HepG2 (cell line): ENCODE data around the gene ROMO1. TPM values are rescaled to one million over a fixed set of nuclear protein-coding genes. Genes with fewer than 3 reads are reported as not detected.

Experiments
- CC2D1A ChIP-seq: sonication (generic); formaldehyde crosslinking; IDR thresholded peaks from 2 replicates; pipeline ENCODE4 v1.8.1; 2023; ENCODE audit warnings: mild to moderate bottlenecking, missing genetic modification reagents
- FOXA1 ChIP-seq, 2 experiments: fragments of 450-650 bp in 1 of 2; sonication (generic) in 1 of 2; formaldehyde crosslinking in 1 of 2; IDR thresholded peaks; 2 replicates each; pipeline versions ENCODE4 v1.4.0 to v1.6.1; 2016 to 2020; ENCODE audit warnings: missing genetic modification reagents in 1 of 2
- GATAD2A ChIP-seq: IDR thresholded peaks from 2 replicates; pipeline ENCODE4 v1.6.1; 2016
- KAT7 ChIP-seq: IDR thresholded peaks from 2 replicates; pipeline ENCODE4 v1.6.1; 2018; ENCODE audit warnings: borderline replicate concordance, missing compliant biosample characterization
- KDM5A ChIP-seq: fragments of 200-600 bp; sonication (generic); IDR thresholded peaks from 2 replicates; pipeline ENCODE4 v1.7.0; 2018; ENCODE audit warnings: antibody characterized with exemption, mild to moderate bottlenecking, low read length, borderline replicate concordance
- MAF1 ChIP-seq: sonication (generic); formaldehyde crosslinking; IDR thresholded peaks from 2 replicates; pipeline ENCODE4 v1.5.0; 2020; ENCODE audit warnings: missing genetic modification reagents, borderline replicate concordance
- NCOA2 ChIP-seq: sonication (generic); formaldehyde crosslinking; IDR thresholded peaks from 2 replicates; pipeline ENCODE4 v1.8.0; 2022; ENCODE audit warnings: inconsistent platforms
- NFE2L2 ChIP-seq: fragments of 150-350 bp; IDR thresholded peaks from 2 replicates; pipeline ENCODE4 v1.6.1; 2014; ENCODE audit warnings: low read length
- RFX5 ChIP-seq: IDR thresholded peaks from 2 replicates; pipeline ENCODE4 v1.6.1; 2011; ENCODE audit warnings: low read depth, low read length, improper control_type of control experiment
- TBP ChIP-seq: sonication (generic); formaldehyde crosslinking; IDR thresholded peaks from 2 replicates; pipeline ENCODE4 v1.5.0; 2020; ENCODE audit warnings: missing genetic modification reagents
- THAP11 ChIP-seq: IDR thresholded peaks from 2 replicates; pipeline ENCODE4 v1.6.1; 2016; ENCODE audit warnings: missing biosample characterization, missing genetic modification reagents
- TOPORS ChIP-seq: sonication (generic); formaldehyde crosslinking; IDR thresholded peaks from 2 replicates; pipeline ENCODE4 v1.8.0; 2023; ENCODE audit warnings: mild to moderate bottlenecking, missing genetic modification reagents
- ZBTB7A ChIP-seq: sonication (generic); formaldehyde crosslinking; IDR thresholded peaks from 2 replicates; pipeline ENCODE4 v1.8.0; 2022; ENCODE audit warnings: mild to moderate bottlenecking, missing genetic modification reagents
- ZNF746 ChIP-seq: sonication (generic); formaldehyde crosslinking; IDR thresholded peaks from 2 replicates; pipeline ENCODE4 v1.8.0; 2022; ENCODE audit warnings: mild to moderate bottlenecking, missing genetic modification reagents
- ZNF776 ChIP-seq: sonication (generic); formaldehyde crosslinking; IDR thresholded peaks from 2 replicates; pipeline ENCODE4 v1.4.0; 2020; ENCODE audit warnings: mild to moderate bottlenecking, missing genetic modification reagents
- polyA plus RNA-seq, 8 experiments: library from polyadenylated mRNA; depleted of rRNA in 3 of 8; stranded (reverse) in 7 of 8; unstranded in 1 of 8; fragments of >200 nt; fragmentation: Illumina TruSeq in 4 of 8; extraction: Trizol in 4 of 8; gene quantifications; 2 replicates each; pipeline versions ENCODE4 v1.2.1 to v1.2.3, GENCODE V29; 2011 to 2016; ENCODE audit warnings: low read depth in 4 of 8, missing spikeins in 1 of 8, mixed read lengths in 1 of 8; ENCODE audit not compliant: insufficient read depth in 1 of 8
- total RNA-seq, 5 experiments: library from RNA; depleted of rRNA; stranded (reverse); fragments of >200 nt; fragmentation: Illumina TruSeq; extraction: Trizol; gene quantifications; 2 replicates each; pipeline ENCODE4 v1.2.3, GENCODE V29; 2016; ENCODE audit warnings: low read depth in 1 of 5
- TF ChIP-seq, protein P1 (sequence below): sonication (generic); formaldehyde crosslinking; IDR thresholded peaks from 2 replicates; pipeline ENCODE4 v1.5.0; 2020; ENCODE audit warnings: mild to moderate bottlenecking, missing genetic modification reagents
- TF ChIP-seq, protein P2 (sequence below): sonication (generic); formaldehyde crosslinking; IDR thresholded peaks from 2 replicates; pipeline ENCODE4 v1.9.0; 2022; ENCODE audit warnings: low read depth, missing genetic modification reagents
- TF ChIP-seq, protein P3 (sequence below): sonication (generic); formaldehyde crosslinking; IDR thresholded peaks from 2 replicates; pipeline ENCODE4 v1.5.1; 2020; ENCODE audit warnings: mild to moderate bottlenecking, missing genetic modification reagents
- TF ChIP-seq, protein P4 (sequence below): IDR thresholded peaks from 2 replicates; pipeline ENCODE4 v1.6.1; 2016; ENCODE audit warnings: low read depth, control low read depth
- TF ChIP-seq, protein P5 (sequence below): sonication (generic); formaldehyde crosslinking; IDR thresholded peaks from 2 replicates; pipeline ENCODE4 v1.8.1; 2023; ENCODE audit warnings: missing genetic modification reagents, mild to moderate bottlenecking, borderline replicate concordance

ROMO1 gene
- total and polyA plus RNA-seq, 2 of the 13 experiments (the other 11 are each of a cell fraction or from before 2014, with no cell fraction given) = 636 to 755 TPM

DNA sequence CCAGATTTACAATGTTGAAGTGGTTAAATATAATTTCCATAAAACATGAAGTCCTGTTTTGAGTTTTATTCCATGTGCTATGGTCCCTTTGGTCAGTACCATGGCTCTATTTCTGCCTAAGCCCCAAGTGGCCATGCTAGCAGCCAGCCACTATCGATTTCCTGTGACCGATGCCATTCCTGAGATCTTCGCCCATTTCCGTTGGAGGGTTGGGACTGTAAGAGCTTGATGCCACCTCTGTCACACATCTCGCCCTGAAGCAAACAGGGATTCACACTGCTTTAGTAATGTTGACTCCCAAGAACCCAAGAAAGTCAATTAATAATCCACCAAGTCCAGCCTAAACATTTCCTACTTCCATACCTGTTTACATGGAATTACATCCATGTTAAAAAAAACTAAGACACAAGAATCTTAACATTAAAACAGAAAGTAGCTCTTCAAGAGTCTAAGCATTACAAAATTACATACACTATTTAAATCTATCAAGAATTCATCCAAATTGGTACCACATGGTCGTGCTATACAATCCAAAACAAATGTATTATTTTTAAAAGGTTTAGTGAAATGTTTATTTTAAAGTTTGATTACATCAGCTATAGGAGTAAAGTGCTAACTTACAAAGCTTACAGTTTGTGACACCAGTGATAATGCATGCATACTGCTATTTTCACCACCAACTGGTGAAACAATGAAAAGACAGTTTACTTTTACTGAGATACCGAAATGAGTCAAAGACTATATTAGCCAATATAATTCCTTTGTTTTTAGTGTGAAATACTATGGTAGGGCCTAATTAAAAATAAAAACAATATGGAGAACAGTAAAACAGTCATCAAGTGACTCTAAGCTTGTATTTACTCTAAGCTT lies 40.3 kb downstream of the ROMO1 start (continued):
- TF ChIP-seq, protein P1, sequence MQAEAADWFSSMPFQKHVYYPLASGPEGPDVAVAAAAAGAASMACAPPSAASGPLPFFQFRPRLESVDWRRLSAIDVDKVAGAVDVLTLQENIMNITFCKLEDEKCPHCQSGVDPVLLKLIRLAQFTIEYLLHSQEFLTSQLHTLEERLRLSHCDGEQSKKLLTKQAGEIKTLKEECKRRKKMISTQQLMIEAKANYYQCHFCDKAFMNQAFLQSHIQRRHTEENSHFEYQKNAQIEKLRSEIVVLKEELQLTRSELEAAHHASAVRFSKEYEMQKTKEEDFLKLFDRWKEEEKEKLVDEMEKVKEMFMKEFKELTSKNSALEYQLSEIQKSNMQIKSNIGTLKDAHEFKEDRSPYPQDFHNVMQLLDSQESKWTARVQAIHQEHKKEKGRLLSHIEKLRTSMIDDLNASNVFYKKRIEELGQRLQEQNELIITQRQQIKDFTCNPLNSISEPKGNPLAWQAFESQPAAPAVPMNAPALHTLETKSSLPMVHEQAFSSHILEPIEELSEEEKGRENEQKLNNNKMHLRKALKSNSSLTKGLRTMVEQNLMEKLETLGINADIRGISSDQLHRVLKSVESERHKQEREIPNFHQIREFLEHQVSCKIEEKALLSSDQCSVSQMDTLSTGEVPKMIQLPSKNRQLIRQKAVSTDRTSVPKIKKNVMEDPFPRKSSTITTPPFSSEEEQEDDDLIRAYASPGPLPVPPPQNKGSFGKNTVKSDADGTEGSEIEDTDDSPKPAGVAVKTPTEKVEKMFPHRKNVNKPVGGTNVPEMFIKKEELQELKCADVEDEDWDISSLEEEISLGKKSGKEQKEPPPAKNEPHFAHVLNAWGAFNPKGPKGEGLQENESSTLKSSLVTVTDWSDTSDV (CRISPR knock-in tag) = no peak
- TF ChIP-seq ZBTB7A (CRISPR knock-in tag) (no peak), KDM5A (no peak), GATAD2A (CRISPR knock-in tag) (peak; percentile 27), RFX5 (no peak), ZNF776 (CRISPR knock-in tag) (no peak), KAT7 (CRISPR knock-in tag) (peak; percentile 20; the same call in 1 of the 2 replicates), ZNF746 (CRISPR knock-in tag) (no peak), NCOA2 (CRISPR knock-in tag) (0 out of 2 replicates have a peak, but pooled peaks have one; percentile 24), TBP (CRISPR knock-in tag) (no peak), CC2D1A (peak; percentile 81; the same call in 1 of the 2 replicates), THAP11 (no peak), NFE2L2 (0 out of 2 replicates have a peak, but pooled peaks have one; percentile 23), TOPORS (CRISPR knock-in tag) (peak; percentile 15; the same call in 1 of the 2 replicates), FOXA1 (IDR thresholded peaks at IDR 0.05) (no peak), FOXA1 (CRISPR knock-in tag; IDR thresholded peaks at IDR 0.05) (peak; percentile 50), MAF1 (no peak)
- TF ChIP-seq, protein P2, sequence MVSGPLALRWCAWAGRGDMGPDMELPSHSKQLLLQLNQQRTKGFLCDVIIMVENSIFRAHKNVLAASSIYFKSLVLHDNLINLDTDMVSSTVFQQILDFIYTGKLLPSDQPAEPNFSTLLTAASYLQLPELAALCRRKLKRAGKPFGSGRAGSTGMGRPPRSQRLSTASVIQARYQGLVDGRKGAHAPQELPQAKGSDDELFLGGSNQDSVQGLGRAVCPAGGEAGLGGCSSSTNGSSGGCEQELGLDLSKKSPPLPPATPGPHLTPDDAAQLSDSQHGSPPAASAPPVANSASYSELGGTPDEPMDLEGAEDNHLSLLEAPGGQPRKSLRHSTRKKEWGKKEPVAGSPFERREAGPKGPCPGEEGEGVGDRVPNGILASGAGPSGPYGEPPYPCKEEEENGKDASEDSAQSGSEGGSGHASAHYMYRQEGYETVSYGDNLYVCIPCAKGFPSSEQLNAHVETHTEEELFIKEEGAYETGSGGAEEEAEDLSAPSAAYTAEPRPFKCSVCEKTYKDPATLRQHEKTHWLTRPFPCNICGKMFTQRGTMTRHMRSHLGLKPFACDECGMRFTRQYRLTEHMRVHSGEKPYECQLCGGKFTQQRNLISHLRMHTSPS (CRISPR knock-in tag) = 0 out of 2 replicates have a peak, but pooled peaks have one; percentile 20
- TF ChIP-seq, protein P3, sequence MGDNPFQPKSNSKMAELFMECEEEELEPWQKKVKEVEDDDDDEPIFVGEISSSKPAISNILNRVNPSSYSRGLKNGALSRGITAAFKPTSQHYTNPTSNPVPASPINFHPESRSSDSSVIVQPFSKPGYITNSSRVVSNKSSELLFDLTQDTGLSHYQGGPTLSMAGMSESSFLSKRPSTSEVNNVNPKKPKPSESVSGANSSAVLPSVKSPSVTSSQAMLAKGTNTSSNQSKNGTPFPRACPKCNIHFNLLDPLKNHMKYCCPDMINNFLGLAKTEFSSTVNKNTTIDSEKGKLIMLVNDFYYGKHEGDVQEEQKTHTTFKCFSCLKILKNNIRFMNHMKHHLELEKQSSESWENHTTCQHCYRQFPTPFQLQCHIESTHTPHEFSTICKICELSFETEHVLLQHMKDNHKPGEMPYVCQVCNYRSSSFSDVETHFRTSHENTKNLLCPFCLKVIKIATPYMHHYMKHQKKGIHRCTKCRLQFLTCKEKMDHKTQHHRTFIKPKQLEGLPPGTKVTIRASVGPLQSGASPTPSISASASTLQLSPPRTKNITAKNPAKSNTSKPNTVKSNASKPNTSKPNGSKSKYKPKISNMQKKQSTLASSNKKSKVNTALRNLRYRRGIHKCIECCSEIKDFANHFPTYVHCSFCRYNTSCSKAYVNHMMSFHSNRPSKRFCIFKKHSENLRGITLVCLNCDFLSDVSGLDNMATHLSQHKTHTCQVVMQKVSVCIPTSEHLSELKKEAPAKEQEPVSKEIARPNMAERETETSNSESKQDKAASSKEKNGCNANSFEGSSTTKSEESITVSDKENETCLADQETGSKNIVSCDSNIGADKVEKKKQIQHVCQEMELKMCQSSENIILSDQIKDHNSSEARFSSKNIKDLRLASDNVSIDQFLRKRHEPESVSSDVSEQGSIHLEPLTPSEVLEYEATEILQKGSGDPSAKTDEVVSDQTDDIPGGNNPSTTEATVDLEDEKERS = no peak
- TF ChIP-seq, protein P4, sequence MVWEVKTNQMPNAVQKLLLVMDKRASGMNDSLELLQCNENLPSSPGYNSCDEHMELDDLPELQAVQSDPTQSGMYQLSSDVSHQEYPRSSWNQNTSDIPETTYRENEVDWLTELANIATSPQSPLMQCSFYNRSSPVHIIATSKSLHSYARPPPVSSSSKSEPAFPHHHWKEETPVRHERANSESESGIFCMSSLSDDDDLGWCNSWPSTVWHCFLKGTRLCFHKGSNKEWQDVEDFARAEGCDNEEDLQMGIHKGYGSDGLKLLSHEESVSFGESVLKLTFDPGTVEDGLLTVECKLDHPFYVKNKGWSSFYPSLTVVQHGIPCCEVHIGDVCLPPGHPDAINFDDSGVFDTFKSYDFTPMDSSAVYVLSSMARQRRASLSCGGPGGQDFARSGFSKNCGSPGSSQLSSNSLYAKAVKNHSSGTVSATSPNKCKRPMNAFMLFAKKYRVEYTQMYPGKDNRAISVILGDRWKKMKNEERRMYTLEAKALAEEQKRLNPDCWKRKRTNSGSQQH = 0 out of 2 replicates have a peak, but pooled peaks have one; percentile 29
- TF ChIP-seq, protein P5, sequence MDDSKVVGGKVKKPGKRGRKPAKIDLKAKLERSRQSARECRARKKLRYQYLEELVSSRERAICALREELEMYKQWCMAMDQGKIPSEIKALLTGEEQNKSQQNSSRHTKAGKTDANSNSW = no peak
